SK-N-SH treated with all-trans-retinoic acid at 6 μM for 48 hours (cell line): ENCODE data around the gene ZSWIM5.

Experiments used
- ATAC-seq: fragments of 200-7000 bp; cut with Tn5 transposase; 3 replicates; pipeline ENCODE4 v1.9.1; 2020; ENCODE audit warnings: mild to moderate bottlenecking, moderate library complexity
- ARNTL ChIP-seq: fragments of 450-650 bp; formaldehyde crosslinking; IDR thresholded peaks from 2 replicates; pipeline ENCODE4 v1.5.0; 2020; ENCODE audit warnings: low read depth, mild to moderate bottlenecking, moderate library complexity, borderline replicate concordance
- BACH2 ChIP-seq: fragments of 250-450 bp; sonication (Bioruptor Pico); IDR thresholded peaks from 2 replicates; pipeline ENCODE4 v1.9.0; 2021; ENCODE audit warnings: mild to moderate bottlenecking, borderline replicate concordance
- CSDC2 ChIP-seq: fragments of 250-450 bp; sonication (Bioruptor Pico); IDR thresholded peaks from 2 replicates; pipeline ENCODE4 v1.5.0; 2020; ENCODE audit warnings: mild to moderate bottlenecking, moderate library complexity
- CSRNP3 ChIP-seq: fragments of 250-450 bp; sonication (Bioruptor Pico); IDR thresholded peaks from 2 replicates; pipeline ENCODE4 v1.5.1; 2021; ENCODE audit warnings: mild to moderate bottlenecking, moderate library complexity
- ESRRG ChIP-seq: fragments of 250-450 bp; sonication (Bioruptor Pico); IDR thresholded peaks from 2 replicates; pipeline ENCODE4 v1.6.1; 2021; ENCODE audit warnings: mild to moderate bottlenecking
- GLIS3 ChIP-seq: fragments of 250-450 bp; sonication (Bioruptor Pico); IDR thresholded peaks from 2 replicates; pipeline ENCODE4 v1.5.0; 2020; ENCODE audit warnings: mild to moderate bottlenecking, moderate library complexity
- ISL1 ChIP-seq: fragments of 250-450 bp; sonication (Bioruptor Pico); IDR thresholded peaks from 2 replicates; pipeline ENCODE4 v2.1.2; 2022; ENCODE audit warnings: mild to moderate bottlenecking, moderate library complexity
- OSR1 ChIP-seq: fragments of 250-450 bp; sonication (Bioruptor Pico); IDR thresholded peaks from 2 replicates; pipeline ENCODE4 v1.8.0; 2022; ENCODE audit warnings: moderate library complexity, mild to moderate bottlenecking, inconsistent platforms
- PATZ1 ChIP-seq: fragments of 250-450 bp; sonication (Bioruptor Pico); IDR thresholded peaks from 2 replicates; pipeline ENCODE4 v1.8.0; 2020; ENCODE audit warnings: mild to moderate bottlenecking, moderate library complexity, borderline replicate concordance
- POU6F1 ChIP-seq: fragments of 250-450 bp; sonication (Bioruptor Pico); IDR thresholded peaks from 2 replicates; pipeline ENCODE4 v1.8.0; 2021; ENCODE audit warnings: low read depth, mild to moderate bottlenecking, moderate library complexity, borderline replicate concordance
- PPARA ChIP-seq: fragments of 250-450 bp; sonication (Bioruptor Pico); IDR thresholded peaks from 2 replicates; pipeline ENCODE4 v1.5.0; 2020; ENCODE audit warnings: mild to moderate bottlenecking, borderline replicate concordance
- RARB ChIP-seq: fragments of 250-450 bp; sonication (Bioruptor Pico); IDR thresholded peaks from 2 replicates; pipeline ENCODE4 v1.8.0; 2021; ENCODE audit warnings: mild to moderate bottlenecking, moderate library complexity
- SNAI2 ChIP-seq: fragments of 250-450 bp; sonication (Bioruptor Pico); IDR thresholded peaks from 2 replicates; pipeline ENCODE4 v1.5.0; 2020; ENCODE audit warnings: mild to moderate bottlenecking, moderate library complexity
- TCF4 ChIP-seq: fragments of 250-450 bp; sonication (Bioruptor Pico); IDR thresholded peaks from 2 replicates; pipeline ENCODE4 v1.8.0; 2021; ENCODE audit warnings: mild to moderate bottlenecking, moderate library complexity, borderline replicate concordance
- TOX ChIP-seq: fragments of 250-450 bp; sonication (Bioruptor Pico); IDR thresholded peaks from 2 replicates; pipeline ENCODE4 v1.8.0; 2021; ENCODE audit warnings: mild to moderate bottlenecking, moderate library complexity, borderline replicate concordance
- ZC3H10 ChIP-seq: fragments of 250-450 bp; sonication (Bioruptor Pico); IDR thresholded peaks from 2 replicates; pipeline ENCODE4 v1.5.1; 2021; ENCODE audit warnings: mild to moderate bottlenecking, moderate library complexity
- ZFP3 ChIP-seq: fragments of 250-450 bp; sonication (Bioruptor Pico); IDR thresholded peaks from 2 replicates; pipeline ENCODE4 v1.5.0; 2020; ENCODE audit warnings: mild to moderate bottlenecking, moderate library complexity
- ZFP30 ChIP-seq: fragments of 450-650 bp; formaldehyde crosslinking; IDR thresholded peaks from 2 replicates; pipeline ENCODE4 v1.5.0; 2022; ENCODE audit warnings: mild to moderate bottlenecking, moderate library complexity
- ZNF565 ChIP-seq: fragments of 450-650 bp; formaldehyde crosslinking; conservative IDR thresholded peaks from 2 replicates; pipeline ENCODE4 v1.5.0; 2020; ENCODE audit warnings: low read depth, mild to moderate bottlenecking, moderate library complexity
- ZNF70 ChIP-seq: fragments of 450-650 bp; formaldehyde crosslinking; IDR thresholded peaks from 2 replicates; pipeline ENCODE4 v1.5.0; 2020; ENCODE audit warnings: mild to moderate bottlenecking, moderate library complexity
- ZNF8 ChIP-seq: fragments of 450-650 bp; formaldehyde crosslinking; IDR thresholded peaks from 2 replicates; pipeline ENCODE4 v1.5.0; 2020; ENCODE audit warnings: mild to moderate bottlenecking, moderate library complexity
- TF ChIP-seq, protein P1 (sequence below): fragments of 250-450 bp; sonication (Bioruptor Pico); IDR thresholded peaks from 2 replicates; pipeline ENCODE4 v1.5.1; 2020; ENCODE audit warnings: low read depth, mild to moderate bottlenecking, moderate library complexity
- TF ChIP-seq, protein P2 (sequence below): fragments of 250-450 bp; sonication (Bioruptor Pico); IDR thresholded peaks from 2 replicates; pipeline ENCODE4 v1.5.0; 2020; ENCODE audit warnings: mild to moderate bottlenecking, moderate library complexity

Gene ZSWIM5

DNA sequence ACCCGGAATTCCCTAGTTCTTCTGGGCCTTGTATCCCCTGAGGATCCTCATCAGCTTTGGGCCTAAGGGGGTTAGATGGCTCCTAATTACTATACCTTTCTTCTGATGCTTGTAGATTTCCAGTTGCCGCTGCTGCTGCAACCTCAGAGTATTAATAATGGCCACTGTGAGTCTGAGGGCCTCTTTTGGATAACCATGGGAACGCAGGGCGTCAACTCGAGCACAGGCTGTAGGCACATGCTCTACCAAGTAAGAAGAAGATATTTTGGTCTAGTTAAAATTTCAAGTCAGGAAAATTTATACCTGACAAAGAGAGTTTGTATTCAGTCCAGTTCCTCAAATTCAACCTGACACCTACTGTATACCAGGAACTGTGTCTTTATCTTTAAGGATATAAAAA lies 166.1 kb downstream of the ZSWIM5 start (continued):
- TF ChIP-seq CSRNP3 (no peak), ZNF70 (CRISPR knock-in tag) (no peak), ZNF8 (no peak), ZFP30 (CRISPR knock-in tag) (no peak), ESRRG (CRISPR knock-in tag) (no peak), GLIS3 (CRISPR knock-in tag) (no peak), OSR1 (CRISPR knock-in tag) (no peak), PATZ1 (no peak)

DNA sequence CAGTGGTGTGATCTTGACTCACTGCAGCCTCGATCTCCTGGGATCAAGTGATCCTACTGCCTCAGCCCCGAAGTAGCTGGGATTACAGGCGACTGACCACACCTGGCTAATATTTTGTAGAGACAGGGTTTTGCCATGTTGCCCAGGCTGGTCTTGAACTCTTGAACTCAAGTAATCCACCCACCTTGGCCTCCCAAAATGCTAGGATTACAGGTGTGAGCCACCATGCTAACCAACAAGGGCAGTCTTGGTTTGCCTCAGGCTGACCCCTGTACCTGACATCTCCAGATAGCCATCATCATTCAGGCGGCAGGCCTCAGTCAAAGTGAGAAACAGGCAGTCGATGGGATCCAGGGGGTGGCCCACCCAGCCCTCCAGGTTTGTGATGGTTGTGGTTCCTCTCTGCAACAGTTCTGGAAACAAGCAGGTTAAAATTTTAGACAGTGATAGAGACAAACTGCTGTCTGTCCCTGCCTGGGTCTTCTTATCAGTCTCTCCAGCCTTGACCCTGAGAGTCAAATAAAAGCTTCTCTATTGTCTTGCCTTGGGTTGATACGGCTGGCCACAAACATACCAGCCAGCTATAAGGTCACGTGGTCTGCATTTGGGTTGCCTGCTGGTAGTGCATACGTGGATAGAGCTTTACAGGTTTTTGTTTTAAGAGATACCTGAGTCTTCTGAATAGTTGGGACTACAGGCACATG lies 167.6 kb downstream of the ZSWIM5 start:
- TF ChIP-seq RARB (CRISPR knock-in tag): no peak
- no peak for TF ChIP-seq ISL1
- TF ChIP-seq ZNF8: no peak
- TF ChIP-seq ZFP3: no peak
- TF ChIP-seq CSDC2 (CRISPR knock-in tag): no peak
- TF ChIP-seq, protein P1, sequence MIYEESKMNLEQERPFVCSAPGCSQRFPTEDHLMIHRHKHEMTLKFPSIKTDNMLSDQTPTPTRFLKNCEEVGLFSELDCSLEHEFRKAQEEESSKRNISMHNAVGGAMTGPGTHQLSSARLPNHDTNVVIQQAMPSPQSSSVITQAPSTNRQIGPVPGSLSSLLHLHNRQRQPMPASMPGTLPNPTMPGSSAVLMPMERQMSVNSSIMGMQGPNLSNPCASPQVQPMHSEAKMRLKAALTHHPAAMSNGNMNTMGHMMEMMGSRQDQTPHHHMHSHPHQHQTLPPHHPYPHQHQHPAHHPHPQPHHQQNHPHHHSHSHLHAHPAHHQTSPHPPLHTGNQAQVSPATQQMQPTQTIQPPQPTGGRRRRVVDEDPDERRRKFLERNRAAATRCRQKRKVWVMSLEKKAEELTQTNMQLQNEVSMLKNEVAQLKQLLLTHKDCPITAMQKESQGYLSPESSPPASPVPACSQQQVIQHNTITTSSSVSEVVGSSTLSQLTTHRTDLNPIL: no peak
- TF ChIP-seq PPARA (CRISPR knock-in tag): no peak
- TF ChIP-seq ZNF70 (CRISPR knock-in tag): no peak
- TF ChIP-seq TOX: no peak
- no peak for TF ChIP-seq POU6F1
- TF ChIP-seq GLIS3 (CRISPR knock-in tag): no peak
- TF ChIP-seq BACH2: no peak
- no peak for TF ChIP-seq ARNTL
- no peak for TF ChIP-seq SNAI2 (CRISPR knock-in tag)
- TF ChIP-seq CSRNP3: no peak
- TF ChIP-seq, protein P2, sequence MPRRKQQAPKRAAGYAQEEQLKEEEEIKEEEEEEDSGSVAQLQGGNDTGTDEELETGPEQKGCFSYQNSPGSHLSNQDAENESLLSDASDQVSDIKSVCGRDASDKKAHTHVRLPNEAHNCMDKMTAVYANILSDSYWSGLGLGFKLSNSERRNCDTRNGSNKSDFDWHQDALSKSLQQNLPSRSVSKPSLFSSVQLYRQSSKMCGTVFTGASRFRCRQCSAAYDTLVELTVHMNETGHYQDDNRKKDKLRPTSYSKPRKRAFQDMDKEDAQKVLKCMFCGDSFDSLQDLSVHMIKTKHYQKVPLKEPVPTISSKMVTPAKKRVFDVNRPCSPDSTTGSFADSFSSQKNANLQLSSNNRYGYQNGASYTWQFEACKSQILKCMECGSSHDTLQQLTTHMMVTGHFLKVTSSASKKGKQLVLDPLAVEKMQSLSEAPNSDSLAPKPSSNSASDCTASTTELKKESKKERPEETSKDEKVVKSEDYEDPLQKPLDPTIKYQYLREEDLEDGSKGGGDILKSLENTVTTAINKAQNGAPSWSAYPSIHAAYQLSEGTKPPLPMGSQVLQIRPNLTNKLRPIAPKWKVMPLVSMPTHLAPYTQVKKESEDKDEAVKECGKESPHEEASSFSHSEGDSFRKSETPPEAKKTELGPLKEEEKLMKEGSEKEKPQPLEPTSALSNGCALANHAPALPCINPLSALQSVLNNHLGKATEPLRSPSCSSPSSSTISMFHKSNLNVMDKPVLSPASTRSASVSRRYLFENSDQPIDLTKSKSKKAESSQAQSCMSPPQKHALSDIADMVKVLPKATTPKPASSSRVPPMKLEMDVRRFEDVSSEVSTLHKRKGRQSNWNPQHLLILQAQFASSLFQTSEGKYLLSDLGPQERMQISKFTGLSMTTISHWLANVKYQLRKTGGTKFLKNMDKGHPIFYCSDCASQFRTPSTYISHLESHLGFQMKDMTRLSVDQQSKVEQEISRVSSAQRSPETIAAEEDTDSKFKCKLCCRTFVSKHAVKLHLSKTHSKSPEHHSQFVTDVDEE: no peak
- ATAC-seq: no peak

DNA sequence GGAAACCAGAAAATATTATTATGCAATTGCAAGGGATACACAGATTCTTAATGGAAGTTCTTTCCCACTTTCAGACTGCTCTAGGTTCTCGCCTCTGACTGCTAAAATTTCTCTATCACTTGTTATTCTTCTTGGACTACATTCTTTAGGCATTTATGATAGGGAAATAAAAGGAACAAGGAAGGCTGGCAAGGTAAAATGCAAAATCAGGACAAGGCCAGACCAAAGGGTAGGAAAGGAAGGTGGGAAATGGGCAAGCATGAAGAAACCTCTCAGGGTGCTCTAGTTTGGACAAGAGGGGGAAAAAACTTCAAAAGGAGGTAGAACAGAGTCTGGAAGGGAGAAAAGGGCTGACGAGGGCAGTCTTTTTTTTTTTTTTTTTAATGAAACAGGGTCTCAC lies 168.2 kb downstream of the ZSWIM5 start:
- no peak for ATAC-seq
- no peak for TF ChIP-seq RARB (CRISPR knock-in tag)
- no peak for TF ChIP-seq ZFP30 (CRISPR knock-in tag)
- no peak for TF ChIP-seq TCF4 (CRISPR knock-in tag)
- no peak for TF ChIP-seq OSR1 (CRISPR knock-in tag)
- TF ChIP-seq TOX: no peak
- TF ChIP-seq ZFP3: no peak
- TF ChIP-seq POU6F1: no peak
- no peak for TF ChIP-seq ZNF70 (CRISPR knock-in tag)
- no peak for TF ChIP-seq ZNF8
- no peak for TF ChIP-seq ZNF565 (CRISPR knock-in tag)
- TF ChIP-seq PATZ1: no peak
- TF ChIP-seq PPARA (CRISPR knock-in tag): no peak
- TF ChIP-seq ISL1: no peak
- TF ChIP-seq ESRRG (CRISPR knock-in tag): no peak
- no peak for TF ChIP-seq ZC3H10 (CRISPR knock-in tag)
